Fibroblast of upper back skin (primary cell): ENCODE measurements around the gene NIN.

ENCODE experiments used
- DNase-seq: peaks from one replicate; pipeline ENCODE4 v3.0.0-alpha.2; 2013

Gene NIN

GRCh38 chr14:50785457-50786063 lies 45.4 kb downstream of the NIN start:
- no peak for DNase-seq

- DNase-seq = no peak
Measured at GRCh38 chr14:50784683-50785456, 46.1 kb downstream of the NIN start.

GRCh38 chr14:50783563-50783962 lies 47.4 kb downstream of the NIN start:
- no peak for DNase-seq

- DNase-seq = no peak
Measured at GRCh38 chr14:50780393-50780792, 50.6 kb downstream of the NIN start.

- peak; percentile 50 for DNase-seq
Measured at GRCh38 chr14:50778721-50779483, 52.1 kb downstream of the NIN start.

GRCh38 chr14:50776522-50776921 lies 54.4 kb downstream of the NIN start:
- DNase-seq = no peak

GRCh38 chr14:50775357-50775756 lies 55.6 kb downstream of the NIN start:
- DNase-seq = peak; percentile 90

GRCh38 chr14:50774542-50775267 lies 56.3 kb downstream of the NIN start:
- DNase-seq = no peak

GRCh38 chr14:50773632-50774541 lies 57.1 kb downstream of the NIN start:
- peak; percentile 63 for DNase-seq

- peak; percentile 82 for DNase-seq
Measured at GRCh38 chr14:50772412-50772811, 58.5 kb downstream of the NIN start.

GRCh38 chr14:50770586-50770985 lies 60.4 kb downstream of the NIN start:
- no peak for DNase-seq

- no peak for DNase-seq
Measured at GRCh38 chr14:50769863-50770500, 61.0 kb downstream of the NIN start.

- peak; percentile 35 for DNase-seq
Measured at GRCh38 chr14:50768680-50769079, 62.3 kb downstream of the NIN start.

GRCh38 chr14:50766338-50766886 lies 64.5 kb downstream of the NIN start:
- peak; percentile 8 for DNase-seq

- peak; percentile 91 for DNase-seq
Measured at GRCh38 chr14:50763382-50764007, 67.5 kb downstream of the NIN start.

- no peak for DNase-seq
Measured at GRCh38 chr14:50762931-50763300, 68.0 kb downstream of the NIN start.

- DNase-seq = peak; percentile 84
Measured at GRCh38 chr14:50762001-50762930, 68.7 kb downstream of the NIN start.

- no peak for DNase-seq
Measured at GRCh38 chr14:50759800-50760543, 71.0 kb downstream of the NIN start.

- peak; percentile 8 for DNase-seq
Measured at GRCh38 chr14:50758945-50759344, 72.0 kb downstream of the NIN start.
